WTC11 (cell line): ENCODE measurements around the gene PIP4K2A. TPM values are rescaled to one million over a fixed set of nuclear protein-coding genes. Genes with fewer than 3 reads are reported as not detected.

ENCODE experiments used
- ATAC-seq: fragments of 200-7000 bp; cut with Tn5 transposase; 2 replicates; pipeline ENCODE4 v1.10.0; 2021; ENCODE audit warnings: mild to moderate bottlenecking, moderate library complexity
- CTCF ChIA-PET: fragments of 300-600 bp; sonication (Branson Sonifier 250); formaldehyde crosslinking; loops from one replicate; lab custom pipeline; 2021; ENCODE audit warnings: antibody characterized with exemption; lab: Charles Lee
- POLR2A ChIA-PET: fragments of 350-600 bp; sonication (Branson Sonifier 250); formaldehyde crosslinking; loops from one replicate; lab custom pipeline; 2021; ENCODE audit warnings: antibody characterized with exemption; lab: Charles Lee
- DNase-seq: peaks from one replicate; pipeline ENCODE4 v3.0.0; 2021; ENCODE audit warnings: low spot score
- H3K27ac Mint-ChIP-seq: 2 replicates; pipeline ENCODE4 v1.8.0; 2021; ENCODE audit warnings: mixed read lengths
- H3K27me3 Mint-ChIP-seq: 2 replicates; pipeline ENCODE4 v1.8.0; 2021; ENCODE audit warnings: low read depth, mild to moderate bottlenecking, moderate library complexity, mixed read lengths
- H3K36me3 Mint-ChIP-seq: 2 replicates; pipeline ENCODE4 v1.8.0; 2021; ENCODE audit warnings: mixed read lengths
- H3K4me1 Mint-ChIP-seq: 2 replicates; pipeline ENCODE4 v1.8.0; 2022; ENCODE audit warnings: mixed read lengths
- H3K4me3 Mint-ChIP-seq: 2 replicates; pipeline ENCODE4 v1.8.0; 2021; ENCODE audit warnings: mild to moderate bottlenecking, moderate library complexity, mixed read lengths
- H3K9me3 Mint-ChIP-seq: 2 replicates; pipeline ENCODE4 v1.8.0; 2021; ENCODE audit warnings: mixed read lengths
- ATF1 ChIP-seq: sonication (generic); formaldehyde crosslinking; IDR thresholded peaks from 2 replicates; pipeline ENCODE4 v1.8.1; 2023; ENCODE audit warnings: mild to moderate bottlenecking, moderate library complexity, missing genetic modification reagents
- CREB1 ChIP-seq: sonication (generic); formaldehyde crosslinking; IDR thresholded peaks from 2 replicates; pipeline ENCODE4 v1.8.0; 2023; ENCODE audit warnings: mild to moderate bottlenecking, missing genetic modification reagents
- FOXJ3 ChIP-seq: sonication (generic); formaldehyde crosslinking; IDR thresholded peaks from 2 replicates; pipeline ENCODE4 v1.9.0; 2021; ENCODE audit warnings: missing genetic modification reagents, mild to moderate bottlenecking, borderline replicate concordance
- FOXP4 ChIP-seq: sonication (generic); formaldehyde crosslinking; IDR thresholded peaks from 2 replicates; pipeline ENCODE4 v1.8.0; 2022; ENCODE audit warnings: mild to moderate bottlenecking, missing genetic modification reagents
- GABPB1 ChIP-seq: sonication (generic); formaldehyde crosslinking; IDR thresholded peaks from 2 replicates; pipeline ENCODE4 v1.8.1; 2023; ENCODE audit warnings: mild to moderate bottlenecking, missing genetic modification reagents
- NFATC4 ChIP-seq: fragments of 250-450 bp; sonication (Bioruptor Pico); IDR thresholded peaks from 2 replicates; pipeline ENCODE4 v1.9.0; 2021; ENCODE audit warnings: mild to moderate bottlenecking
- NR2C2 ChIP-seq: sonication (generic); formaldehyde crosslinking; IDR thresholded peaks from 2 replicates; pipeline ENCODE4 v1.8.0; 2022; ENCODE audit warnings: mild to moderate bottlenecking, missing genetic modification reagents
- NR3C1 ChIP-seq: sonication (generic); formaldehyde crosslinking; conservative IDR thresholded peaks from 2 replicates; pipeline ENCODE4 v1.8.1; 2023; ENCODE audit warnings: low read depth, mild to moderate bottlenecking, missing genetic modification reagents
- PRRX2 ChIP-seq: fragments of 250-450 bp; sonication (Bioruptor Pico); IDR thresholded peaks from 2 replicates; pipeline ENCODE4 v1.8.0; 2021; ENCODE audit warnings: mild to moderate bottlenecking
- RORB ChIP-seq: fragments of 250-450 bp; sonication (Bioruptor Pico); IDR thresholded peaks from 2 replicates; pipeline ENCODE4 v1.9.0; 2021; ENCODE audit warnings: mild to moderate bottlenecking
- TEAD1 ChIP-seq: sonication (generic); formaldehyde crosslinking; IDR thresholded peaks from 2 replicates; pipeline ENCODE4 v1.8.0; 2022; ENCODE audit warnings: mild to moderate bottlenecking, missing genetic modification reagents
- TEAD4 ChIP-seq: sonication (generic); formaldehyde crosslinking; IDR thresholded peaks from 2 replicates; pipeline ENCODE4 v1.8.0; 2022; ENCODE audit warnings: mild to moderate bottlenecking, missing genetic modification reagents
- USF1 ChIP-seq: sonication (generic); formaldehyde crosslinking; IDR thresholded peaks from 2 replicates; pipeline ENCODE4 v1.8.0; 2022; ENCODE audit warnings: mild to moderate bottlenecking, missing genetic modification reagents
- ZNF121 ChIP-seq: sonication (generic); formaldehyde crosslinking; IDR thresholded peaks from 2 replicates; pipeline ENCODE4 v1.8.0; 2023; ENCODE audit warnings: missing genetic modification reagents
- ZNF416 ChIP-seq: fragments of 250-450 bp; sonication (Bioruptor Pico); IDR thresholded peaks from 2 replicates; pipeline ENCODE4 v1.9.0; 2021; ENCODE audit warnings: mild to moderate bottlenecking, inconsistent platforms
- total RNA-seq: library from RNA; stranded (reverse); gene quantifications from 3 replicates; pipeline ENCODE4 v1.2.3, GENCODE V29; 2021
- TF ChIP-seq, protein P1 (sequence below): sonication (generic); formaldehyde crosslinking; IDR thresholded peaks from 2 replicates; pipeline ENCODE4 v1.8.1; 2023; ENCODE audit warnings: mild to moderate bottlenecking, missing genetic modification reagents, borderline replicate concordance
- TF ChIP-seq, protein P2 (sequence below): sonication (generic); formaldehyde crosslinking; IDR thresholded peaks from 2 replicates; pipeline ENCODE4 v1.8.0; 2022; ENCODE audit warnings: mild to moderate bottlenecking, missing genetic modification reagents
- TF ChIP-seq, protein P3 (sequence below): sonication (generic); formaldehyde crosslinking; IDR thresholded peaks from 2 replicates; pipeline ENCODE4 v1.8.1; 2022; ENCODE audit warnings: mild to moderate bottlenecking, moderate library complexity, missing genetic modification reagents

Gene PIP4K2A
- total RNA-seq, 1 experiment from 2014 or later, result 47.5 TPM

- TF ChIP-seq, protein P1, sequence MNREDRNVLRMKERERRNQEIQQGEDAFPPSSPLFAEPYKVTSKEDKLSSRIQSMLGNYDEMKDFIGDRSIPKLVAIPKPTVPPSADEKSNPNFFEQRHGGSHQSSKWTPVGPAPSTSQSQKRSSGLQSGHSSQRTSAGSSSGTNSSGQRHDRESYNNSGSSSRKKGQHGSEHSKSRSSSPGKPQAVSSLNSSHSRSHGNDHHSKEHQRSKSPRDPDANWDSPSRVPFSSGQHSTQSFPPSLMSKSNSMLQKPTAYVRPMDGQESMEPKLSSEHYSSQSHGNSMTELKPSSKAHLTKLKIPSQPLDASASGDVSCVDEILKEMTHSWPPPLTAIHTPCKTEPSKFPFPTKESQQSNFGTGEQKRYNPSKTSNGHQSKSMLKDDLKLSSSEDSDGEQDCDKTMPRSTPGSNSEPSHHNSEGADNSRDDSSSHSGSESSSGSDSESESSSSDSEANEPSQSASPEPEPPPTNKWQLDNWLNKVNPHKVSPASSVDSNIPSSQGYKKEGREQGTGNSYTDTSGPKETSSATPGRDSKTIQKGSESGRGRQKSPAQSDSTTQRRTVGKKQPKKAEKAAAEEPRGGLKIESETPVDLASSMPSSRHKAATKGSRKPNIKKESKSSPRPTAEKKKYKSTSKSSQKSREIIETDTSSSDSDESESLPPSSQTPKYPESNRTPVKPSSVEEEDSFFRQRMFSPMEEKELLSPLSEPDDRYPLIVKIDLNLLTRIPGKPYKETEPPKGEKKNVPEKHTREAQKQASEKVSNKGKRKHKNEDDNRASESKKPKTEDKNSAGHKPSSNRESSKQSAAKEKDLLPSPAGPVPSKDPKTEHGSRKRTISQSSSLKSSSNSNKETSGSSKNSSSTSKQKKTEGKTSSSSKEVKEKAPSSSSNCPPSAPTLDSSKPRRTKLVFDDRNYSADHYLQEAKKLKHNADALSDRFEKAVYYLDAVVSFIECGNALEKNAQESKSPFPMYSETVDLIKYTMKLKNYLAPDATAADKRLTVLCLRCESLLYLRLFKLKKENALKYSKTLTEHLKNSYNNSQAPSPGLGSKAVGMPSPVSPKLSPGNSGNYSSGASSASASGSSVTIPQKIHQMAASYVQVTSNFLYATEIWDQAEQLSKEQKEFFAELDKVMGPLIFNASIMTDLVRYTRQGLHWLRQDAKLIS, result no peak
- TF ChIP-seq FOXP4 (CRISPR knock-in tag) (no peak), CREB1 (CRISPR knock-in tag) (no peak)
Observed at GRCh38 chr10:22615101-22615500, 99.3 kb downstream of the PIP4K2A start (continued).

- DNase-seq, result no peak
- TF ChIP-seq NFATC4 (CRISPR knock-in tag), result no peak
- no peak for TF ChIP-seq GABPB1 (CRISPR knock-in tag)
- TF ChIP-seq NR3C1, result no peak
- TF ChIP-seq, protein P2, sequence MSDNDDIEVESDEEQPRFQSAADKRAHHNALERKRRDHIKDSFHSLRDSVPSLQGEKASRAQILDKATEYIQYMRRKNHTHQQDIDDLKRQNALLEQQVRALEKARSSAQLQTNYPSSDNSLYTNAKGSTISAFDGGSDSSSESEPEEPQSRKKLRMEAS, result no peak
- CTCF ChIA-PET, result no interaction called here
- Mint-ChIP-seq H3K4me1 (peaks cover 84% of the 10 kb centered on the region), H3K4me3 (no peak overlapping the region), H3K27ac (peak overlapping the region; percentile 6; the same call in 1 of the 2 replicates), H3K27me3 (no peaks in the 10 kb centered on the region), H3K36me3 (peaks cover 29% of the 10 kb centered on the region), H3K9me3 (peaks cover 20% of the 10 kb centered on the region)
- POLR2A ChIA-PET, result no interaction called here
- no peak for ATAC-seq
Observed at GRCh38 chr10:22613011-22613410, 101.4 kb downstream of the PIP4K2A start.

GRCh38 chr10:22612318-22612717, 102.1 kb downstream of the PIP4K2A start:
- H3K9me3 Mint-ChIP-seq, result peaks cover 20% of the 10 kb centered on the region
- no peak for DNase-seq
- no peak overlapping the region for H3K4me3 Mint-ChIP-seq
- peaks cover 32% of the 10 kb centered on the region for H3K36me3 Mint-ChIP-seq
- ChIA-PET CTCF (no interaction called here), POLR2A (no interaction called here)
- no peak for TF ChIP-seq PRRX2 (CRISPR knock-in tag)
- TF ChIP-seq ZNF416 (CRISPR knock-in tag), result no peak
- no peak for TF ChIP-seq TEAD4 (CRISPR knock-in tag)
- no peak for TF ChIP-seq ZNF121 (CRISPR knock-in tag)
- TF ChIP-seq NR2C2 (CRISPR knock-in tag), result no peak
- no peak for TF ChIP-seq RORB (CRISPR knock-in tag)
- no peak for TF ChIP-seq TEAD1 (CRISPR knock-in tag)
- no peak for TF ChIP-seq NFATC4 (CRISPR knock-in tag)
- TF ChIP-seq, protein P3, sequence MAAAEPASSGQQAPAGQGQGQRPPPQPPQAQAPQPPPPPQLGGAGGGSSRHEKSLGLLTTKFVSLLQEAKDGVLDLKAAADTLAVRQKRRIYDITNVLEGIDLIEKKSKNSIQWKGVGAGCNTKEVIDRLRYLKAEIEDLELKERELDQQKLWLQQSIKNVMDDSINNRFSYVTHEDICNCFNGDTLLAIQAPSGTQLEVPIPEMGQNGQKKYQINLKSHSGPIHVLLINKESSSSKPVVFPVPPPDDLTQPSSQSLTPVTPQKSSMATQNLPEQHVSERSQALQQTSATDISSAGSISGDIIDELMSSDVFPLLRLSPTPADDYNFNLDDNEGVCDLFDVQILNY (CRISPR knock-in tag), result no peak
- TF ChIP-seq ATF1 (CRISPR knock-in tag), result no peak
- TF ChIP-seq USF1, result no peak
- no peak for TF ChIP-seq FOXJ3
- H3K4me1 Mint-ChIP-seq, result peaks cover 80% of the 10 kb centered on the region
- H3K27me3 Mint-ChIP-seq, result no peaks in the 10 kb centered on the region
- peak overlapping the region; percentile 25; the same call in 1 of the 2 replicates for H3K27ac Mint-ChIP-seq
- no peak for ATAC-seq
